ENCODE data around the gene DUSP21. TPM values are rescaled to one million over a fixed set of nuclear protein-coding genes. Genes with fewer than 3 reads are reported as not detected.

Gene DUSP21
- total and polyA plus RNA-seq, 2 donors (not counting 3 experiments of a cell fraction or from before 2014, with no cell fraction given): not detected

GRCh38 chrX:44873415-44874276 lies 29.8 kb downstream of the DUSP21 start:
- dilution Hi-C loops (cut with MboI; ENCODE audit: extremely low pct_ligation_motif_present, low sequenced_read_pairs): no loop called here
- no TSS peak for BruUV-seq (replicated peaks)
- Histone ChIP-seq H3K9me3 (replicated peaks; ENCODE audit: control insufficient read depth, insufficient read depth, low read length) (no peaks in the 10 kb centered on the region), H3K27me3 (ENCODE audit: control insufficient read depth in 2 of 2, insufficient read depth in 2 of 2, low read length in 2 of 2) (no peaks in the 10 kb centered on the region), H3K36me3 (ENCODE audit: control insufficient read depth in 2 of 2, extremely low read depth in 1 of 2, insufficient read depth in 2 of 2, low read length in 2 of 2) (no peaks in the 10 kb centered on the region), H4K20me1 (replicated peaks; ENCODE audit: control insufficient read depth, extremely low read depth, insufficient read depth, low read length) (no peaks in the 10 kb centered on the region), H3K79me2 (ENCODE audit: control insufficient read depth, insufficient read depth, low read length) (peaks cover 47% of the 10 kb centered on the region), H3K4me1 (ENCODE audit: control insufficient read depth, extremely low read depth, insufficient read depth, low read length) (peaks cover 6% of the 10 kb centered on the region), H3K4me3 (replicated peaks in 1 of 3; ENCODE audit: insufficient read depth in 1 of 3, low read depth in 1 of 3, low read length in 3 of 3) (peak overlapping the region; percentile 71 to 96 (median 88)), H3K9ac (replicated peaks; ENCODE audit: extremely low read depth, insufficient read depth, low read length) (peak overlapping the region; percentile 94), H3K9me1 (replicated peaks; ENCODE audit: control insufficient read depth, extremely low read depth, insufficient read depth, low read length) (no peaks in the 10 kb centered on the region), H3K4me2 (ENCODE audit: insufficient read depth, low read length) (peak overlapping the region; percentile 91), H2AFZ (ENCODE audit: low read depth, low read length) (peak overlapping the region; percentile 37), H3K27ac (ENCODE audit: insufficient read depth, low read depth, low read length) (peak overlapping the region; percentile 80)
- DNase-seq (ENCODE audit: low read depth, low spot score): peak; percentile 30
- CTCF ChIA-PET: interaction anchor here (1.1 to 3.0 kb wide), 2 partner anchors 196 kb away, joined by 3 to 16 read pairs; no protein-coding TSS in a partner anchor
- intact Hi-C loops (cut with micrococcal nuclease): loop anchor here (2.0 to 10.0 kb wide), 5 partner anchors 74 to 899 kb away; partner anchors contain the start of genes FUNDC1 and NDP
- FAIRE-seq: no peak
- POLR2A ChIA-PET: interaction anchor here (0.6 to 0.9 kb wide), 2 partner anchors 84 to 314 kb away, joined by 3 to 12 read pairs; no protein-coding TSS in a partner anchor
- TF ChIP-seq FOS (IDR thresholded peaks at IDR 0.05; ENCODE audit: borderline replicate concordance, insufficient read depth, low read length) (no peak), POLR2AphosphoS5 (IDR thresholded peaks at IDR 0.05; ENCODE audit: insufficient read depth, low read depth, low read length) (peak; percentile 34), POLR2A (IDR thresholded peaks at IDR 0.05; ENCODE audit: low read depth, low read length) (peak; percentile 10)

- Histone ChIP-seq H2AFZ (ENCODE audit: low read depth, low read length) (no peak overlapping the region), H3K27ac (ENCODE audit: insufficient read depth, low read depth, low read length) (peak overlapping the region; percentile 80), H3K9ac (replicated peaks; ENCODE audit: extremely low read depth, insufficient read depth, low read length) (peak overlapping the region; percentile 94), H3K9me3 (replicated peaks; ENCODE audit: control insufficient read depth, insufficient read depth, low read length) (no peaks in the 10 kb centered on the region), H4K20me1 (replicated peaks; ENCODE audit: control insufficient read depth, extremely low read depth, insufficient read depth, low read length) (no peaks in the 10 kb centered on the region), H3K36me3 (ENCODE audit: control insufficient read depth in 2 of 2, extremely low read depth in 1 of 2, insufficient read depth in 2 of 2, low read length in 2 of 2) (no peaks in the 10 kb centered on the region), H3K4me2 (ENCODE audit: insufficient read depth, low read length) (peak overlapping the region; percentile 91), H3K9me1 (replicated peaks; ENCODE audit: control insufficient read depth, extremely low read depth, insufficient read depth, low read length) (no peaks in the 10 kb centered on the region), H3K4me1 (ENCODE audit: control insufficient read depth, extremely low read depth, insufficient read depth, low read length) (peaks cover 6% of the 10 kb centered on the region), H3K4me3 (replicated peaks in 1 of 3; ENCODE audit: insufficient read depth in 1 of 3, low read depth in 1 of 3, low read length in 3 of 3) (peak overlapping the region; percentile 71 to 96 (median 88)), H3K79me2 (ENCODE audit: control insufficient read depth, insufficient read depth, low read length) (peaks cover 57% of the 10 kb centered on the region), H3K27me3 (ENCODE audit: control insufficient read depth in 2 of 2, insufficient read depth in 2 of 2, low read length in 2 of 2) (no peaks in the 10 kb centered on the region)
- ChIA-PET CTCF (interaction anchor here (0.6 to 3.0 kb wide), 2 partner anchors 77 to 195 kb away, joined by 3 to 16 read pairs; no protein-coding TSS in a partner anchor), POLR2A (no interaction called here)
- dilution Hi-C loops (cut with MboI; ENCODE audit: extremely low pct_ligation_motif_present, low sequenced_read_pairs): no loop called here
- no peak for TF ChIP-seq POLR2A (IDR thresholded peaks at IDR 0.05; ENCODE audit: low read depth, low read length)
- no peak for TF ChIP-seq MAX (IDR thresholded peaks at IDR 0.05; ENCODE audit: insufficient read depth, insufficient read length)
- BruUV-seq (replicated peaks): no TSS peak
- no peak for FAIRE-seq
- intact Hi-C loops (cut with micrococcal nuclease): loop anchor here (5.0 to 10.0 kb wide), 4 partner anchors 73 to 900 kb away; partner anchors contain the start of gene NDP
- peak; percentile 57 for DNase-seq (ENCODE audit: low read depth, low spot score)
Observed at GRCh38 chrX:44874420-44875184, 30.8 kb downstream of the DUSP21 start.
